GM12891 (cell line): ENCODE measurements around the gene REELD1.

Source experiments
- PAX5 ChIP-seq: IDR thresholded peaks from 2 replicates; pipeline ENCODE4 v1.6.1; 2011; ENCODE audit warnings: low read length, moderate library complexity, mild to moderate bottlenecking; ENCODE audit not compliant: insufficient read depth, severe bottlenecking
- POLR2A ChIP-seq: IDR thresholded peaks from 2 replicates; pipeline ENCODE4 v1.6.1; 2011; ENCODE audit warnings: low read depth, low read length, control low read depth
- POLR2AphosphoS5 ChIP-seq: IDR thresholded peaks from 2 replicates; pipeline ENCODE4 v1.6.1; 2011; ENCODE audit warnings: low read depth, low read length, control low read depth
- SPI1 ChIP-seq: IDR thresholded peaks from 2 replicates; pipeline ENCODE4 v1.6.1; 2011; ENCODE audit warnings: low read depth, low read length, control low read depth
- TAF1 ChIP-seq: IDR thresholded peaks from 2 replicates; pipeline ENCODE4 v1.6.1; 2011; ENCODE audit warnings: low read depth, low read length, control low read depth

DNA sequence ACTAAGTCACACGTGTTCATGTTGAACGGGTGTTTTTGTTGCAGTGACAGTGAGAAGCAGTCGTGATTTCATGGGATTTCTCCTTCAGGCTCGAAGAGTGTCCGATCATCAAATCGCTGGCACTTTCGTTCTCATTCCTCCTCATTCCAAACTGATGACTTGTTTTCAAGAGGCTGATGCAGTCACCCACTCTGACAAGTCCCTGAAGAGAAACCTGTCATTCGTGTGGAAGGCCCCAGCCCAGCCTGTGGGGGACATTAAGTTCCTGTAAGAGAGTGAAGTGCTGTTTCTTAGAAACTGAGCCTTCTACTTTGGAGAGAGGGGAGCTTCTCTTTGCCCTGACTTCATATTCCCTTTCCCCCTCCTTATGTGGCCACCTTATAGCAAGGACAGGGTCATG lies 8.0 kb downstream of the REELD1 start:
- no peak for TF ChIP-seq POLR2A
- no peak for TF ChIP-seq POLR2AphosphoS5
- TF ChIP-seq SPI1: no peak
- TF ChIP-seq TAF1: no peak
- no peak for TF ChIP-seq PAX5
